HL-60/S4 treated with retinoic acid at 250 ng/mL for 4 days and 3 days (cell line): Measurements from ENCODE around the gene LCN10.
"Not testable (repeated sequence)": the region's sequence is repeated elsewhere in the genome, so short reads cannot be mapped to it uniquely, and the experiment has no call there.

Experiments used
- in situ Hi-C: fragments of 300-500 bp; cut with MboI; formaldehyde crosslinking; loops from 2 replicates; pipeline ENCODE4 v1.7.0; 2022; ENCODE audit warnings: low sequenced_read_pairs

Gene LCN10

GRCh38 chr9:136774416-136775045 lies 31.8 kb upstream of the LCN10 start:
- in situ Hi-C loops: loop anchor here (25.0 kb wide), 1 partner anchor 263 kb away; the partner anchor contains the start of genes ABCA2, FUT7 and NPDC1

DNA sequence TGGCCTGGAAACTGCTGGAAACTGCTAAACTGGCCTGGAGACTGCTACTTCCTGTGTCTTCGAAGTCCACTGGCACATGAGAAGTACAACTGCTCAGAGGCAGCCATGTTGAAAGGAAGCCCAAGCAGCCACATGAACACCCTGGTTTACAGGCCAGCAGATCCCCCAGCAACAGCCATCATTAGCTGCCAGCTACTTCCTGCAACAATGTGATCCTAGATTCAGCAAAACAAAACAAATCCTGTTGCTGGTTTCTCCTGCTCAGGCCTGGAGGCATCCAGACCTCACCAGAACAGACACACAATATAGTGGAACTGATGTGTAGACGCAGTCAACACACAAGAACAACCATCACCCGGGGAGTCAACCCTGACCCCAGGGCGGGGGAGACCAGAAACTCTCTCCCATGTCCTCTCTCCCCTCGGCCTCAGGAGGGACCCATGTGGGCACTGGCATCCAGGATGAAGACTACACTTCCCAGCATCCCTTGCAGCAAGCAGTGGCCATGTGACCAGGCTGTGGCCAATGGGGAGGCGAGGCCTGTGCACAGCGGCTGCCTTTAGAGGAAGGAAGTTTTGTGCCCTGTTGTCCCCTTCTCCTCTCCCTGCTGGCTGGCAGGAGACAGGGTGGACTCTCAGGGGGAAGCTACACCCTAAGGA lies 30.8 kb upstream of the LCN10 start:
- in situ Hi-C loops: no loop called here

GRCh38 chr9:136771907-136772415 lies 29.2 kb upstream of the LCN10 start:
- in situ Hi-C loops: no loop called here

DNA sequence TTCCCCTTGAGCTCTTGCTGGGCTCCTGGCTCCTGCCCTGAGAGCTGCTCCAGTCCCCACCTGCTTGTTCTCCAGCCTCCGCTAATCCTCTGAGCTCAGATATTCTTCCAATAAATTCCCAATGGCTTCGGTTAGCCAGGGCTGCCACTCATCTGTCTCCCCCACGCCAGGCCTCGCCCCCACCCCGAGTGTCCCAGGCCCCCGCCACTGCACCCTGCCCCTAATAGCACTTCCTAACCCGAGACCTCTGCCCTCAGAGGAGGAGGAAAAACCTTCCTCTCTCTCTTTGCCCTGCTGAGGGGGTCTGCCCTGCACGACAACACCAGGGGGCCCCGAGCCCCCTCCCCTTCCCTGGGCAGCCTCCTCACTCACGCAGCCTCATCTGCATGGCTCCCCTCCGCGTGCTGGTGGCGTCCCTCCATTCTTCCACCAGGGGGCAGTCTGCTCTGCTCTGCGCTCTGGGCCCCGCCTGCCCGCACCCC lies 27.0 kb upstream of the LCN10 start:
- in situ Hi-C loops: no loop called here

DNA sequence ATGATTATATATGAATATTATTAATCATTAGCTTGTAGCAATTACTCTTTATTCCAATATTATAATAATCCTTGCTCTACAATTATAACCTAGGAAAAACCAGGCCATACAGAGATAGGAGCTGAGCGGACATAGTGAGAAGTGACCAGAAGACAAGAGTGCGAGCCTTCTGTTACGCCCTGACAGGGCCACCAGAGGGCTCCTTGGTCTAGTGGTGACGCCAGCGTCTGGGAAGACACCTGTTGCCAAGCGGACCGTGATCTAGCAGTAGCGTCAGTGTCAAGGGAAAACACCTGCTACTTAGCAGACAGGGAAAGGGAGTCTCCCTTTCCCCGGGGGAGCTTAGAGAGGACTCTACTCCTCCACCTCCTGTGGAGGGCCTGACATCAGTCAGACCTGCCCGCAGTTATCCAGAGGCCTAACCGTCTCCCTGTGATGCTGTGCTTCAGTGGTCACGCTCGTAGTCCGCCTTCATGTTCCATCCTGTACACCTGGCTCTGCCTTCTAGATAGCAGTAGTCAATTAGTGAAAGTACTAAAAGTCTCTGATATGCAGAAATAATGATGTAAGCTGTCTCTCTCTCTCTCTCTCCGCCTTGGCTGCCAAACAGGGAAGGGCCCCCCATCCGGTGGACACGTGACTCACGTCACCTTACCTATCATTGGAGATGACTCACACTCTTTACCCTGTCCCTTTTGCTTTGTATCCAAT lies 23.8 kb upstream of the LCN10 start:
- in situ Hi-C loops: not testable (repeated sequence)

DNA sequence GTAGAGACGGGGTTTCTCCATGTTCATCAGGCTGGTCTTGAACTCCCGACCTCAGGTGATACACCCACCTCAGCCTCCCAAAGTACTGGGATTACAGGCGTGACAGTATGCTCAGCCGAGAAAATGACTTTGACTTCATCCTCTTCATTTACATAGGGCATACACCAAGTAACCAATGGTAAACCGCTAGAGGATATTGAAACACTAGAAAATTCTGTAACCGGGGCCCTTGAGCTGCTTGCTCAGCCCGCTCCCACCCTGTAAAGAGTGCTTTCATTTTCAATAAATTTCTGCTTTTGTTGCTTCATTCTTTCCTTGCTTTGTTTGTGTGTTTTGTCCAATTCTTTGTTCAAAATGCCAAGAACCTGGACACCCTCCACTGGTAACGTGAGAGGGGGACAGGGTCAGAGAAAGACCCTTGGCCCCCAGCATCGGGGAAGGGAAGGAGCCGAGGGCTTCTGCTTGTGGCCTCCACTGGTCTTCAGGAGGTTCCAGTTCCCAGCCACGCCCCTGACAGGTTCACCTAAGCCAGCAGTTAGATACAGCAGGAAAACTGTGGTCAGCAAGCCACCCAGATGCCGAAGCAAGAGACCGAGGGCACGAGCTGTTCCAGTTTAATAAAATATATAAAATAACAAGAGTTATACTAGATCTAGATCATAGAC lies 23.1 kb upstream of the LCN10 start:
- in situ Hi-C loops: not testable (repeated sequence)

GRCh38 chr9:136765041-136765440 lies 22.3 kb upstream of the LCN10 start:
- in situ Hi-C loops: no loop called here

DNA sequence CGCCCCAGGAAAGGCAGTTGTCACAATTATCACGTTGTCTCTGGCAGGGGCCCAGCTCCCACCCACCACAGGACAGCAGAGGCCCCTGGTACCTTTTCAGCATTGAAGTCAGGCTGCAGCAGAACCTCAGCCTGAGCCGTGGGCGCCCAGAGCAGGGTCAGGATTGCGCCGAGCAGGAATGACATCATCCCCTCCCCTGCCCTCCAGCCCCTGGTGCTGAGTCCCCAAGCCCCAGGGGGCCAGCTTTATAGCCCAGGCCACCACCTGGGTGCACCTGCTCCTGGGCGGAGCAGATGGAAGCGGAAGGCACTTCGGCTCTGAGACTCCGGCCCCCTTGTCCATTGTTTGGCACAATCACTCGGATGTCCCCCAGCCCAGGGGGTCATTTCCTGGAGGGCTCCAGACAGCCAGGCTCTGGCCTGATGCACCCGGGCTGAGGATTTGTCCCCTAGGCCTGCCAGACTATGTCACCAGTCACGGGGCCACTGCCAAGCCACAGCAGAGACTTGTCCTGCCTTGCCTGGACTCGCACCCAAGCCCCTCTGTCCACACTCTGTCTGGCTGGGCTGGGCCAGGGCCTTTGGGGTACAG lies 21.7 kb upstream of the LCN10 start, which contains the start of gene LCN15:
LCN15 (minus strand) TSS at position 218 of the 591 bp plus-strand sequence; CDS start at position 188, 30 bp downstream.
- in situ Hi-C loops: no loop called here

- in situ Hi-C loops: no loop called here
These were observed 20.9 kb upstream of the LCN10 start for GRCh38 chr9:136763649-136764035.

- in situ Hi-C loops: no loop called here
These were observed 20.3 kb upstream of the LCN10 start for GRCh38 chr9:136762915-136763648.

DNA sequence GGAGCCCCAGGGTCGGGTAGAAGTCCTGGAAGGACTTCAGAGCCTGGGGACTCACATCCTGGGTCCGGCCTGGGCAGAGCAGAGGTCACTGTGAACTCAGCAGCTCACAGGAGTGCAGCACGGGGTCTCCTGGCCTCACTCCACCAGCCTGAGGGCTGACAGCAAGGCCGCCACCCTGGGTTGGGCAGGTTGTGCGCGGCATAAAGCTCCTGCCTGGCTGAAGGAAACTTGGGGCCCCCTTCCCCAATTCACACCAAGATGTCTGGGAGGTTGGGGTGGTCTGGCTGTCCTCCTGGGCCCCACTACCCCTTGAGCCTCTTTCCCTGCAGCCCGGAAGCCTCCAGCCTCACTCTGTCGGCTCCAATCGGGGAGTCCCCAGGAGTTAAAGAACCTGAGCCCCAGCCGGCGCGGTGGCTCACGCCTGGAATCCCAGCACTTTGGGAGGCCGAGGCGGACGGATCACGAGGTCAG lies 19.5 kb upstream of the LCN10 start:
- in situ Hi-C loops: no loop called here

DNA sequence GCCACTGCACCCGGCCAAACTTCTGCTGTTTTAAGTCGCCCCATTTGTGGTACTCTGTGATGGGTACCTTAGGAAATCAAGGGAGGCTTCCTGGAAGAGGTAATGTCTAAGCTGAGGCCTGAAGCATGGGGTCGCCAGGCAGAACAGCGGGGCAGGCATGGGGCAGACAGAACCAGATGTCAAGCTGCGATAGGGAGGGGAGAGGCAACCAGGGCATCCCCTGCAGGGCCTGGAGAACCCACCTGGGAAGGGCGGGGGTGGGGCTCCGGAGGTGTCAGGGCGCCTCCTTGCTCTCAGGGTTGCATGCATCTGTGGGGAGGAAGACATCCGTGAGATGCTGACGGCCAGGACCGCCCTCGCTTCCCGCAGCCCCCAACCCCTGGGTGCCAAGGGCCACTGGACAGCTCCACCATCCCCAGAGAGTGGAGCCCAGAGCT lies 18.8 kb upstream of the LCN10 start:
- in situ Hi-C loops: no loop called here

DNA sequence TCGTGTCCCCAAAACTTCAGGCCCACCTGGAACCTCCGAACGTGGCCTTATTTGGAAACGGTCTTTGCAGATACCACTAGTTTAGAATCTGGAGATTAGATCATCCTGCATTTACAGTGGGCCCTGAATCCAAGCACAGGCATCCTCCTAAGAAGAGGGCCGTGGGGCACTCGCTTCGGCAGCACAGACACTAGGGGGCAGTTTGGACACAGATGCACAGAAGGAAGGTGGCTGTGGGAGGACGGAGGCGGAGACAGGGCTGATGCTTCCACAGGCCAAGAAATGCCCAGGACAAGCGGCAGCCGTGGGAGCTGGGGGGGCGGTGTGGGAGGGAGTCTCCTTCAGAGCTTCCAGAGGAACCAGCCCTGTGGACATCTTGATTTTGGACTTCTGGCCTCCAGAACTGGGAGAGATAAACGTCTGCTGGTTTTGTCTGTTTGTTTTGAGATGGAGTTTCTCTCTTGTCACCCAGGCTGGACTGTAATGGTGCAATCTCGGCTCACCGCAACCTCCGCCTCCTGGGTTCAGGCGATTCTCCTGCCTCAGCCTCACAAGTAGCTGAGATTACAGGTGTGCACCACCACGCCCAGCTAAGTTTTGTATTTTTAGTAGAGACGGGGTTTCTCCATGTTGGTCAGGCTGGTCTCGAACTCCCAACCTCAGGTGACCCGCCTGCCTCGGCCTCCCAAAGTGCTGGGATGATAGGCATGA lies 18.2 kb upstream of the LCN10 start:
- in situ Hi-C loops: not testable (repeated sequence)

- in situ Hi-C loops: no loop called here
These were observed 17.7 kb upstream of the LCN10 start for GRCh38 chr9:136760424-136760823.

DNA sequence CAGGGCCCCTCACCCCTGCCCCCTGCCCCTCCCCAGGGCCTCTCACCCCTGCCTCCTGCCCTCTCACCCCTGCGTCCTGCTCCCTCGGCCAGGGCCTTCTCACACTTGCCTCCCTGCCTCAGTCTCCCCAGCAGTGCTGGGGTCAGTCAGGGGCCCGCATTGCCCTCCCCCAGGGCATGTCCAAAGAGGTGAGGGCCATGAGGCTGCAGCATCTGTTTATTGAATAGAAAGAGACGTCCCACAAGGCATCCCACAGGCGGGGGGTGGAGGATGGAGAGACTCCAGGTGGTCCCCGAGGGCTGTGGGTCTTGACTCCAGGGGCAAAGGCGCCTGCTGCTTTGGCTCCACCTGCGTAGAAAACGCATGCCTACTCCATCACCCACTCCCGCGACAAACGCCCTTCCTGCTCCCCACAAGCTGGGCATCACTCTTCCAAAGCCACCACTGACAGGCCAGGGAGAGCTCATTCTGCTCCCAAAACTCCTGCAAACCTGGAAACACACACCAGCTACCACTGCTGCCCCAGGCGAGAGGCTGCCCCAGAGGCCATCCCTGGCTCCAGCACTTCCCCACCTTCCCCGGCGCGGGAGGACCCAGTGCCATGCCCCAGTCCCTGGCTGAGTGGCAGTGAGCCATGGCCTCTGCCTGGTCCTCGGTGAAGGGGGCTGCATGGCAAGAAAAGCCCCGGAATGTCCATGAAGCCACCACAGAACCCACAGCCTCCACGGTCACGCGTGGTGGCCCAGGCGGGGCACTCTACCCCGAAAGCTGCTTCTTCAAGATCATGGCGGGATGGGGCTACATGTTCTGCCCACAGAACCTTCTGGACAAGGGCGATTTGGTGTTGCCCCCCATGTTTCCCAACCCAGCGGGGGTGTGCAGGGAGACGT lies 16.9 kb upstream of the LCN10 start:
- in situ Hi-C loops: no loop called here

- in situ Hi-C loops: no loop called here
These were observed 16.3 kb upstream of the LCN10 start for GRCh38 chr9:136759001-136759400.

GRCh38 chr9:136757751-136758140 lies 15.0 kb upstream of the LCN10 start:
- in situ Hi-C loops: no loop called here

DNA sequence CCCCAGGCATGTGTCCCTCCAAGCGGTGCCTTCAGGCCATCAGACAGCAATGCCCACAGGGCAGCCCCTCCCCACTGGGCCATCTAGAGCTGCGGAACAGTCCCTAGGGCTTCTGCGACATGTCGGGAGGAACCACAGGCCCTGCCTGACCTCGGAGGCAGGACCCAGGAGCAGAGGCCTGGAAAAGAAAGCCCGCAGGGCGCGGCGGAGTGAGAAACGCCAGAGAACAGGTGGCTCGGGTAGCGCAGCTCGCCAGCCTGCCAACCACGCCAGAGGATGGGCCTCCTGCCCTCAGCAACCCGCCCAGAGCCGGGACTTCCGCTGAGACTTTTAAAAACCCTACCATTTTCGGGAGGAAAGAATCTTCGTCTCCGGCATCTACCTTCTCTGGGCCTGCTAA lies 14.6 kb upstream of the LCN10 start:
- in situ Hi-C loops: no loop called here
